Breast epithelium (tissue), 4 donors: ENCODE data around the gene SH3TC1. TPM values are rescaled to one million over a fixed set of nuclear protein-coding genes. Genes with fewer than 3 reads are reported as not detected.

ENCODE experiments used
- DNase-seq, 2 donors: peaks; one replicate each; pipeline ENCODE4 v3.0.0-alpha.2; 2019; ENCODE audit warnings: low spot score in 2 of 2
- H3K27ac ChIP-seq, 2 donors: fragments of 200-600 bp; sonication (generic) in 1 of 2; one replicate each; pipeline ENCODE4 v1.5.1; 2016 to 2019; ENCODE audit warnings: mild to moderate bottlenecking in 1 of 2
- H3K27me3 ChIP-seq, 2 donors: fragments of 200-600 bp; sonication (generic) in 1 of 2; one replicate each; pipeline versions ENCODE4 v1.5.1 to v1.6.0; 2017 to 2019; ENCODE audit warnings: control low read depth in 1 of 2, mild to moderate bottlenecking in 1 of 2
- H3K36me3 ChIP-seq: fragments of 200-600 bp; one replicate; pipeline ENCODE4 v1.5.1; 2019
- H3K4me1 ChIP-seq, 2 donors: fragments of 200-600 bp; sonication (generic); one replicate each; pipeline ENCODE4 v1.5.1; 2016 to 2019; ENCODE audit warnings: control low read depth in 1 of 2
- H3K4me3 ChIP-seq, 3 donors: fragments of 200-600 bp; sonication (generic); 1 replicate in 2 of 3; 2 replicates in 1 of 3; pipeline ENCODE4 v1.5.1; 2016 to 2019; ENCODE audit warnings: mild to moderate bottlenecking in 3 of 3, moderate library complexity in 2 of 3
- H3K9me3 ChIP-seq, 2 donors: fragments of 200-600 bp; sonication (generic) in 1 of 2; one replicate each; pipeline ENCODE4 v1.5.1; 2016 to 2019; ENCODE audit warnings: control low read depth in 1 of 2
- CTCF ChIP-seq, 3 donors: fragments of 450-650 bp; IDR thresholded peaks; one replicate each; pipeline ENCODE4 v1.5.1; 2016 to 2017; ENCODE audit warnings: antibody characterized with exemption in 3 of 3, mild to moderate bottlenecking in 3 of 3, moderate library complexity in 3 of 3
- POLR2A ChIP-seq: fragments of 450-650 bp; IDR thresholded peaks from one replicate; pipeline ENCODE4 v1.6.1; 2016; ENCODE audit warnings: antibody characterized with exemption, mild to moderate bottlenecking, moderate library complexity
- POLR2AphosphoS5 ChIP-seq, 3 donors: sonication (generic); formaldehyde crosslinking; IDR thresholded peaks; one replicate each; pipeline ENCODE4 v1.6.1; 2017; ENCODE audit warnings: antibody characterized with exemption in 3 of 3
- intact Hi-C: fragments of 100-400 bp; cut with DNase I; formaldehyde crosslinking; loops from one replicate; pipeline ENCODE4 v1.15.1; 2023; ENCODE audit warnings: low total_unique reads
- total RNA-seq, 3 donors: library from RNA; depleted of rRNA; stranded (reverse); fragments of >200 nt; gene quantifications; one replicate each; pipeline ENCODE4 v1.1.0, GENCODE V29; 2016

Gene SH3TC1
- total RNA-seq, 3 donors from 2014 or later: 16.4 to 28.8 (median 17.3) TPM

GRCh38 chr4:8184061-8184460 is 15.0 kb upstream of the SH3TC1 start:
- intact Hi-C loops: no loop called here
- Histone ChIP-seq H3K4me3 (no peak overlapping the region), H3K36me3 (no peaks in the 10 kb centered on the region), H3K27me3 (no peaks in the 10 kb centered on the region), H3K27ac (peak overlapping the region in 1 of 2 donors; percentile 23), H3K4me1 (peaks cover 0 to 5% of the 10 kb centered on the region in 2 donors), H3K9me3 (no peaks in the 10 kb centered on the region)
- TF ChIP-seq CTCF (IDR thresholded peaks at IDR 0.05) (no peak), POLR2A (no peak), POLR2AphosphoS5 (IDR thresholded peaks at IDR 0.05) (no peak)
- DNase-seq: no peak

DNA sequence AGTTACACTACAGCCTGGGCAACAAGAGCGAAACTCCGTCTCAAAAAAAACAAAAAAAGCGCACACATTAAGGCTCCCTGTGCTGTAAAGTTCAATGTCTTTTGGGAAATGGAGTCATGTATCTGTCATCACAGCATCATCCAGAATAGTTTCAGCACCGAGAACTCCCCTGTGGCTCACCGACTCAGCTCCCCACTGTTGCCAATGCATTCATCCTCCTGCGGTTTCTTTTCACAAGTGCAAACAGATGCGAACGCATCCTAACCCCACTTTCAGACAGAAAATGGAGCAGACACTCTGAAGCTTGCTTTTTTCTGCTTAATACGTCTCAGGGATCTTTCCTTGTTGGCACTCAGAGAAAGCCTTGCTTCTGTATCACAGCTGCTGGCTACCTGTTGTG is 13.8 kb upstream of the SH3TC1 start:
- H3K27ac ChIP-seq: peak overlapping the region in 1 of 2 donors; percentile 63
- no peaks in the 10 kb centered on the region for H3K36me3 ChIP-seq
- intact Hi-C loops: no loop called here
- peaks cover 0 to 5% of the 10 kb centered on the region in 2 donors for H3K4me1 ChIP-seq
- no peak overlapping the region for H3K4me3 ChIP-seq
- H3K27me3 ChIP-seq: no peaks in the 10 kb centered on the region
- TF ChIP-seq POLR2A (no peak), CTCF (IDR thresholded peaks at IDR 0.05) (no peak), POLR2AphosphoS5 (IDR thresholded peaks at IDR 0.05) (peak in 1 of 3 donors; percentile 69)
- H3K9me3 ChIP-seq: no peaks in the 10 kb centered on the region
- DNase-seq: no peak

DNA sequence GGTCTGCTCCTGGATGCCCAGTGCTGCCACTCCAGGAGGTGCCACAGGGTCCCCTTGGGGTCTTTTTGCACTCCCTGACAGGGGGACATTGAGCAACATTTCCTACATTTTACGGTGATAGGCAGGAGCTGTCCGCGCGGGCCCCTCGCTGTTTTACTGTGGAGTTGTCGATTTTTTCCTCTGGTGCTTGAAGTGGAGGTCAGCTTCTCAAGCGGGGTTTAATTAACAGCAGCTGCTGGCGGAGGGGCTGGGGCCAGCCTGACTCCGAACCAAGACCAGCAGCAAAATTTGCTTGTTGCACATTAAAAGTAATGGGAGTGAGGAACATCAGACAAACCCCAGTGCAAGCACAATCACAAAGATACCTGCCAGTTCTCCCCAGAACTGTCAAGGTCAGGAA is 13.2 kb upstream of the SH3TC1 start:
- intact Hi-C loops: no loop called here
- no peak for DNase-seq
- H3K27ac ChIP-seq: peak overlapping the region in 1 of 2 donors; percentile 38

DNA sequence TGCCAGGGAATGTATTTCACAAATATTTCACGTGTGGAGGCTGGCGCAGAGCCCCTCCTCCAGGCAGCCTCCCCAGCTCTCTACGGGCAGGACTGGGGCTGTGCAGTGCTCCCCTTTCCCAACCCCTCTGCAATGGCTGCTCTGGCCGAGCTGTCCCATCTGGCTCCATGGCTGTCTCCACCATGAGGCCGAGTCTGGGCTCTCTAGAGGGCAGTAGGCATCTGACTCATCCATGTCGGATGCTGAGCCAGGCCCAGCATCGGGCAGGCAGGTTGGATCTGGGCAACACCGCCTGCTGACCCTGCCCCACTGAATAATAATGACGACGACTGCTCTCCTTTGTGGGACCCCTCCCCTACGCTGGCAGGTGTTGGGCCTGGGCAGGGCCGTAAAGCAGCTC is 11.0 kb upstream of the SH3TC1 start:
- Histone ChIP-seq H3K4me1 (peaks cover 0 to 5% of the 10 kb centered on the region in 2 donors), H3K27ac (peak overlapping the region in 1 of 2 donors; percentile 85), H3K27me3 (no peaks in the 10 kb centered on the region), H3K36me3 (no peaks in the 10 kb centered on the region), H3K4me3 (no peak overlapping the region), H3K9me3 (no peaks in the 10 kb centered on the region)
- TF ChIP-seq POLR2A: no peak
- TF ChIP-seq CTCF (IDR thresholded peaks at IDR 0.05): no peak
- no peak for TF ChIP-seq POLR2AphosphoS5 (IDR thresholded peaks at IDR 0.05)
- intact Hi-C loops: no loop called here
- no peak for DNase-seq

More for the DNA sequence above, 13.2 kb upstream of the SH3TC1 start:
- Histone ChIP-seq H3K27me3 (no peaks in the 10 kb centered on the region), H3K4me1 (peaks cover 0 to 5% of the 10 kb centered on the region in 2 donors), H3K4me3 (peak overlapping the region in 1 of 3 donors; percentile 15), H3K9me3 (no peaks in the 10 kb centered on the region), H3K36me3 (no peaks in the 10 kb centered on the region)
- TF ChIP-seq POLR2AphosphoS5 (IDR thresholded peaks at IDR 0.05) (no peak), POLR2A (no peak), CTCF (IDR thresholded peaks at IDR 0.05) (no peak)

DNA sequence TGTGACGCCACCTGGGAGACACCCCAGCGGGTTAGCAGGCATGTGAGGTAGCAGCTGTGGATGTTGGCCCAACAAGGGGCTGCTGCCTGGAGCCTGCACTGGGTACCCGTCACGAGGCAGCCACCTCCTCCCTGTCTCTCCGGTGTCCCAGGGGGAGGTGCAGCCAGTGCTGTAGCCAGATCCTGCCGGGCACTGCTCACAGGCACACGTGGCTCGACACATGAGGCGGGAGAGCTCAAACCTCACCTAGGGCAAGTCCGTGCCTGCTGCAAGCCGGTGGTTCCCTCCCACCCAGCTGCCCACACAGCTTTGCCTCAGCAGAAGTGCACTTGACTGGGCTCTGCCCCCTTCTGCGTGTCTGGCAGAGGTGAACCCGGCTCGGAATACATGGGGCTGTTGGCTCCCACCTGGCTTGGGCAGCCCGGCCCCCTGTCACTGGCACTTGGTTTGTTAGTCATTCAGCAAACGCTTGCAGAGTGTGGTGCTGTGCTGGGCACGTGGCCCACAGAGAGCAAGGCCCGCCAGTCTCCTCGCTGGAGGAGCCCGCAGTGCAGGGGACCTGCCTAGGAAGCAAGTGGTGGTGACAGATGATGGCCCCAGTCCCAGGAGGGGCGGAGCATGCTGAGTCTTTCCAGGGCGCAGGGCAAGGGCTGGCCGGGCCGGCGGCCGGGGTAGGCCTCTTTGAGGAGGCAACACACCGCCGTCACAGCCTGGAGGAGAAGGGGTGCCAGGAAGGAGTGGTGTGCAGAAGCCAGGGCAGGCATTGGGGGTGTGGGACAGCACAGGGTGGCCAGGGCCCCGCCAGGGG is 10.1 kb upstream of the SH3TC1 start:
- H3K27me3 ChIP-seq: no peaks in the 10 kb centered on the region
- intact Hi-C loops: no loop called here
- H3K27ac ChIP-seq: peak overlapping the region; percentile 38 to 85
- H3K9me3 ChIP-seq: no peaks in the 10 kb centered on the region
- peaks cover 0 to 5% of the 10 kb centered on the region in 2 donors for H3K4me1 ChIP-seq
- TF ChIP-seq POLR2AphosphoS5 (IDR thresholded peaks at IDR 0.05) (no peak), POLR2A (no peak), CTCF (IDR thresholded peaks at IDR 0.05) (no peak)
- H3K36me3 ChIP-seq: no peaks in the 10 kb centered on the region
- DNase-seq: peak in 1 of 2 donors; percentile 82
- H3K4me3 ChIP-seq: no peak overlapping the region
